HepG2 (cell line): ENCODE results near the gene ZBTB46. TPM values are rescaled to one million over a fixed set of nuclear protein-coding genes. Genes with fewer than 3 reads are reported as not detected.
A peak's percentile ranks its signal among the peaks of the same experiment; 100 is the strongest.

Experiments
- ARNTL ChIP-seq: sonication (generic); formaldehyde crosslinking; IDR thresholded peaks from 2 replicates; pipeline ENCODE4 v1.4.0; 2020; ENCODE audit warnings: mild to moderate bottlenecking, missing genetic modification reagents
- CHD2 ChIP-seq: IDR thresholded peaks from 2 replicates; pipeline ENCODE4 v1.6.1; 2011; ENCODE audit warnings: low read depth, low read length, improper control_type of control experiment
- E2F5 ChIP-seq: sonication (generic); formaldehyde crosslinking; conservative IDR thresholded peaks from 2 replicates; pipeline ENCODE4 v1.4.0; 2020; ENCODE audit warnings: missing genetic modification reagents
- FOXA3 ChIP-seq: IDR thresholded peaks from 2 replicates; pipeline ENCODE4 v1.6.1; 2016; ENCODE audit warnings: missing genetic modification reagents, missing compliant biosample characterization
- FOXK1 ChIP-seq: sonication (generic); formaldehyde crosslinking; IDR thresholded peaks from 2 replicates; pipeline ENCODE4 v1.4.0; 2020; ENCODE audit warnings: low read depth, missing genetic modification reagents, borderline replicate concordance
- GPN1 ChIP-seq: sonication (generic); formaldehyde crosslinking; IDR thresholded peaks from 2 replicates; pipeline ENCODE4 v1.5.1; 2020; ENCODE audit warnings: missing genetic modification reagents, borderline replicate concordance
- IKZF4 ChIP-seq: sonication (generic); formaldehyde crosslinking; IDR thresholded peaks from 2 replicates; pipeline ENCODE4 v1.5.1; 2020; ENCODE audit warnings: borderline replicate concordance, mild to moderate bottlenecking, low read depth, missing genetic modification reagents; ENCODE audit errors: not compliant biosample characterization
- IRF2 ChIP-seq: IDR thresholded peaks from 2 replicates; pipeline ENCODE4 v1.6.1; 2018; ENCODE audit warnings: missing genetic modification reagents, missing compliant biosample characterization
- MLLT10 ChIP-seq: sonication (generic); formaldehyde crosslinking; IDR thresholded peaks from 2 replicates; pipeline ENCODE4 v1.4.0; 2020; ENCODE audit warnings: missing genetic modification reagents
- MTA3 ChIP-seq: sonication (generic); formaldehyde crosslinking; IDR thresholded peaks from 2 replicates; pipeline ENCODE4 v1.4.0; 2020; ENCODE audit warnings: missing genetic modification reagents
- NFATC3 ChIP-seq: sonication (generic); formaldehyde crosslinking; IDR thresholded peaks from 2 replicates; pipeline ENCODE4 v1.5.1; 2020; ENCODE audit warnings: mild to moderate bottlenecking, missing genetic modification reagents
- NFE2L1 ChIP-seq: sonication (generic); formaldehyde crosslinking; IDR thresholded peaks from 2 replicates; pipeline ENCODE4 v1.4.0; 2020; ENCODE audit warnings: missing genetic modification reagents, mild to moderate bottlenecking, borderline replicate concordance
- PRMT3 ChIP-seq: sonication (generic); formaldehyde crosslinking; IDR thresholded peaks from 2 replicates; pipeline ENCODE4 v1.8.1; 2022; ENCODE audit warnings: low read depth, mild to moderate bottlenecking, moderate library complexity, missing genetic modification reagents, borderline replicate concordance
- RXRA ChIP-seq: sonication (generic); formaldehyde crosslinking; IDR thresholded peaks from 2 replicates; pipeline ENCODE4 v1.5.1; 2020; ENCODE audit warnings: missing genetic modification reagents
- SALL1 ChIP-seq: sonication (generic); formaldehyde crosslinking; IDR thresholded peaks from 2 replicates; pipeline ENCODE4 v1.8.0; 2022; ENCODE audit warnings: mild to moderate bottlenecking, missing genetic modification reagents
- SNRNP70 ChIP-seq: fragments of 200-400 bp; formaldehyde crosslinking; IDR thresholded peaks from 2 replicates; pipeline ENCODE4 v1.6.1; 2017; ENCODE audit warnings: mild to moderate bottlenecking, low read depth, low read length, moderate library complexity
- ZFP36L1 ChIP-seq: sonication (generic); formaldehyde crosslinking; IDR thresholded peaks from 2 replicates; pipeline ENCODE4 v1.8.0; 2022; ENCODE audit warnings: mild to moderate bottlenecking, missing genetic modification reagents, moderate library complexity
- ZMAT3 ChIP-seq: sonication (generic); formaldehyde crosslinking; conservative IDR thresholded peaks from 2 replicates; pipeline ENCODE4 v1.7.0; 2021; ENCODE audit warnings: missing genetic modification reagents
- ZNF205 ChIP-seq: IDR thresholded peaks from 2 replicates; pipeline ENCODE4 v1.6.1; 2018; ENCODE audit warnings: missing biosample characterization, missing genetic modification reagents
- ZNF333 ChIP-seq: sonication (generic); formaldehyde crosslinking; IDR thresholded peaks from 2 replicates; pipeline ENCODE4 v1.4.0; 2020; ENCODE audit warnings: mild to moderate bottlenecking, missing genetic modification reagents, borderline replicate concordance
- ZNF354B ChIP-seq: sonication (generic); formaldehyde crosslinking; IDR thresholded peaks from 2 replicates; pipeline ENCODE4 v1.8.0; 2022; ENCODE audit warnings: mild to moderate bottlenecking, missing genetic modification reagents
- ZNF383 ChIP-seq: sonication (generic); formaldehyde crosslinking; IDR thresholded peaks from 2 replicates; pipeline ENCODE4 v1.4.0; 2020; ENCODE audit warnings: missing genetic modification reagents, mild to moderate bottlenecking, borderline replicate concordance
- ZNF781 ChIP-seq: sonication (generic); formaldehyde crosslinking; IDR thresholded peaks from 2 replicates; pipeline ENCODE4 v1.5.1; 2020; ENCODE audit warnings: borderline replicate concordance, mild to moderate bottlenecking, missing genetic modification reagents; ENCODE audit errors: not compliant biosample characterization
- ZUFSP ChIP-seq: sonication (generic); formaldehyde crosslinking; IDR thresholded peaks from 2 replicates; pipeline ENCODE4 v1.9.0; 2021; ENCODE audit warnings: missing genetic modification reagents, mild to moderate bottlenecking, borderline replicate concordance
- polyA plus RNA-seq, 8 experiments: library from polyadenylated mRNA; depleted of rRNA in 3 of 8; stranded (reverse) in 7 of 8; unstranded in 1 of 8; fragments of >200 nt; fragmentation: Illumina TruSeq in 4 of 8; extraction: Trizol in 4 of 8; gene quantifications; 2 replicates each; pipeline versions ENCODE4 v1.2.1 to v1.2.3, GENCODE V29; 2011 to 2016; ENCODE audit warnings: low read depth in 4 of 8, missing spikeins in 1 of 8, mixed read lengths in 1 of 8; ENCODE audit not compliant: insufficient read depth in 1 of 8
- total RNA-seq, 5 experiments: library from RNA; depleted of rRNA; stranded (reverse); fragments of >200 nt; fragmentation: Illumina TruSeq; extraction: Trizol; gene quantifications; 2 replicates each; pipeline ENCODE4 v1.2.3, GENCODE V29; 2016; ENCODE audit warnings: low read depth in 1 of 5
- TF ChIP-seq, protein P1 (sequence below): sonication (generic); formaldehyde crosslinking; conservative IDR thresholded peaks from 2 replicates; pipeline ENCODE4 v1.8.0; 2022; ENCODE audit warnings: low read depth, missing genetic modification reagents

Gene ZBTB46
- total and polyA plus RNA-seq, 2 of the 13 experiments (the other 11 are each of a cell fraction or from before 2014, with no cell fraction given) = 1.6 to 13.5 TPM

GRCh38 chr20:63765082-63765873, 65.8 kb downstream of the ZBTB46 start (continued):
- TF ChIP-seq ZMAT3 (peak; percentile 78; the same call in 1 of the 2 replicates), CHD2 (no peak), ZNF333 (CRISPR knock-in tag) (no peak), ZNF383 (CRISPR knock-in tag) (0 out of 2 replicates have a peak, but pooled peaks have one; percentile 19), RXRA (CRISPR knock-in tag) (peak; percentile 75), IKZF4 (CRISPR knock-in tag) (no peak), SNRNP70 (no peak), FOXK1 (CRISPR knock-in tag) (0 out of 2 replicates have a peak, but pooled peaks have one; percentile 27), ARNTL (no peak), GPN1 (CRISPR knock-in tag) (no peak), ZNF205 (CRISPR knock-in tag) (no peak; the same call in 1 of the 2 replicates), IRF2 (CRISPR knock-in tag) (peak; percentile 50; the same call in 1 of the 2 replicates), NFE2L1 (CRISPR knock-in tag) (no peak), ZNF354B (CRISPR knock-in tag) (no peak), PRMT3 (CRISPR knock-in tag) (no peak), ZNF781 (CRISPR knock-in tag) (no peak), ZUFSP (CRISPR knock-in tag) (no peak), MTA3 (no peak), MLLT10 (CRISPR knock-in tag) (no peak), NFATC3 (CRISPR knock-in tag) (no peak), E2F5 (CRISPR knock-in tag) (no peak), ZFP36L1 (CRISPR knock-in tag) (no peak), SALL1 (CRISPR knock-in tag) (peak; percentile 59), FOXA3 (peak; percentile 15; the same call in 1 of the 2 replicates)
- TF ChIP-seq, protein P1, sequence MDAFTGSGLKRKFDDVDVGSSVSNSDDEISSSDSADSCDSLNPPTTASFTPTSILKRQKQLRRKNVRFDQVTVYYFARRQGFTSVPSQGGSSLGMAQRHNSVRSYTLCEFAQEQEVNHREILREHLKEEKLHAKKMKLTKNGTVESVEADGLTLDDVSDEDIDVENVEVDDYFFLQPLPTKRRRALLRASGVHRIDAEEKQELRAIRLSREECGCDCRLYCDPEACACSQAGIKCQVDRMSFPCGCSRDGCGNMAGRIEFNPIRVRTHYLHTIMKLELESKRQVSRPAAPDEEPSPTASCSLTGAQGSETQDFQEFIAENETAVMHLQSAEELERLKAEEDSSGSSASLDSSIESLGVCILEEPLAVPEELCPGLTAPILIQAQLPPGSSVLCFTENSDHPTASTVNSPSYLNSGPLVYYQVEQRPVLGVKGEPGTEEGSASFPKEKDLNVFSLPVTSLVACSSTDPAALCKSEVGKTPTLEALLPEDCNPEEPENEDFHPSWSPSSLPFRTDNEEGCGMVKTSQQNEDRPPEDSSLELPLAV = no peak
